Gastroesophageal sphincter (tissue), 2 donors: ENCODE results near the gene DHCR24.
"Not testable (repeated sequence)": the region's sequence is repeated elsewhere in the genome, so short reads cannot be mapped to it uniquely, and the experiment has no call there.

Experiments used
- POLR2A ChIP-seq, 2 donors: fragments of 450-650 bp; IDR thresholded peaks; one replicate each; pipeline ENCODE4 v1.6.1; 2017; ENCODE audit warnings: antibody characterized with exemption in 2 of 2, mild to moderate bottlenecking in 2 of 2, moderate library complexity in 1 of 2
- POLR2AphosphoS5 ChIP-seq: sonication (generic); formaldehyde crosslinking; IDR thresholded peaks from one replicate; pipeline ENCODE4 v1.6.1; 2017; ENCODE audit warnings: antibody characterized with exemption

DNA sequence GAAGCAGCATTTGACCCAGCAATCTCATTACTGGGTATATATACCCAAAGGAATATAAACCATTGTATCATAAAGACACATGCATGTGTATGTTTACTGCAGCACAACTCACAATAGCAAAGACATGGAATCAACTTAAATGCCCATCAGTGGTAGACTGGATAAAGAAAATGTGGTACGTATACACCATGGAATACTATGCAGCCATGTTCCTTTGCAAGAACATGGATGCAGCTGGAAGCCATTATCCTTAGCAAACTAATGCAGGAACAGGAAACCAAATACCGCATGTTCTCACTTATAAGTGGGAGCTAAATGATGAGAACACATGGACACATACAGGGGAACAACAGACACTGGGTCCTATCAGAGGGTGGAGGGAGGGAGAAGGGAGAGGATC lies 5.4 kb downstream of the DHCR24 start:
- TF ChIP-seq POLR2A (IDR thresholded peaks at IDR 0.05); POLR2AphosphoS5: not testable (repeated sequence)
